ENCODE measurements around the gene SLC26A6. TPM values are rescaled to one million over a fixed set of nuclear protein-coding genes. Genes with fewer than 3 reads are reported as not detected.

SLC26A6 gene
- total and polyA plus RNA-seq, 2 of the 13 experiments (the other 11 are each of a cell fraction or from before 2014, with no cell fraction given): 40.7 to 184 TPM

- TF ChIP-seq CCDC6 (CRISPR knock-in tag; IDR thresholded peaks at IDR 0.05) (no peak), ZNF839 (CRISPR knock-in tag; IDR thresholded peaks at IDR 0.05; ENCODE audit: borderline replicate concordance) (no peak), SIX4 (CRISPR knock-in tag; IDR thresholded peaks at IDR 0.05) (no peak), IRX3 (CRISPR knock-in tag; IDR thresholded peaks at IDR 0.05; ENCODE audit: borderline replicate concordance, low read depth) (no peak), RFX1 (IDR thresholded peaks at IDR 0.05) (no peak), SP4 (CRISPR knock-in tag; IDR thresholded peaks at IDR 0.05) (no peak), POLR2AphosphoS5 (IDR thresholded peaks at IDR 0.05; ENCODE audit: low read depth, low read length) (no peak), ZNF264 (CRISPR knock-in tag; IDR thresholded peaks at IDR 0.05) (no peak), E2F5 (CRISPR knock-in tag; conservative IDR thresholded peaks at IDR 0.05) (no peak)
These were observed 50.4 kb downstream of the SLC26A6 start (continued) for GRCh38 chr3:48584836-48585235.

- ATAC-seq (peak; percentile 61), DNase-seq (ENCODE audit: low spot score) (peak; percentile 36), FAIRE-seq (no peak)
- Histone ChIP-seq H3K9ac (ENCODE audit: insufficient read depth, low read depth, low read length) (no peak overlapping the region), H4K20me1 (ENCODE audit: insufficient read depth, low read length) (no peaks in the 10 kb centered on the region), H3K4me1 (ENCODE audit: insufficient read depth, low read length) (peaks cover 15% of the 10 kb centered on the region), H3K36me3 (replicated peaks in 1 of 2; ENCODE audit: control insufficient read depth in 1 of 2, insufficient read depth in 2 of 2, low read length in 2 of 2) (no peaks in the 10 kb centered on the region; a peak in 1 of 5 replicates), H2AFZ (ENCODE audit: low read length) (no peak overlapping the region), H3K4me3 (replicated peaks in 1 of 3; ENCODE audit: insufficient read depth in 1 of 3, low read depth in 2 of 3, low read length in 3 of 3) (no peak overlapping the region), H3K9me3 (ENCODE audit: low read length) (no peaks in the 10 kb centered on the region), H3K4me2 (ENCODE audit: low read depth, low read length) (peak overlapping the region; percentile 35; the same call in 1 of the 2 replicates), H3K27me3 (ENCODE audit: control insufficient read depth in 1 of 2, insufficient read depth in 2 of 2, low read length in 2 of 2) (no peaks in the 10 kb centered on the region), H3K27ac (ENCODE audit: extremely low read length, insufficient read depth, low read length) (no peak overlapping the region), H3K79me2 (ENCODE audit: insufficient read depth, low read length) (no peaks in the 10 kb centered on the region)
- 50% methylated on average over 10 of the region's 14 CpGs for WGBS (ENCODE audit: low lambda C conversion rate)
- no TSS peak for BruUV-seq (replicated peaks)
- ChIA-PET CTCF (ENCODE audit: low intra/inter-chr PET ratio, low total read pairs) (no interaction called here), POLR2A (interaction anchor here (0.6 kb wide), 1 partner anchor 25 kb away, joined by 3 read pairs; no protein-coding TSS in a partner anchor)
- in situ Hi-C loops (cut with HindIII; ENCODE audit: extremely low pct_ligation_motif_present, low pct_unique_long_range_greater_than_20kb) (no loop called here), intact Hi-C loops (cut with micrococcal nuclease; ENCODE audit: unreplicated experiment) (no loop called here)
- no peak for TF ChIP-seq TERF1 (CRISPR knock-in tag; IDR thresholded peaks at IDR 0.05)
- 0 out of 2 replicates have a peak, but pooled peaks have one; percentile 28 for TF ChIP-seq ZBTB33 (CRISPR knock-in tag; IDR thresholded peaks at IDR 0.05)
- TF ChIP-seq CTCF (CRISPR knock-in tag; IDR thresholded peaks at IDR 0.05): peak; percentile 29; the same call in 1 of the 2 replicates
- no peak for TF ChIP-seq KMT2B (CRISPR knock-in tag; IDR thresholded peaks at IDR 0.05)
- no peak for TF ChIP-seq GATA4 (IDR thresholded peaks at IDR 0.05; ENCODE audit: borderline replicate concordance, low read depth)
- TF ChIP-seq CENPT (CRISPR knock-in tag; IDR thresholded peaks at IDR 0.05; ENCODE audit: low read depth): no peak
- TF ChIP-seq NR2F6 (IDR thresholded peaks at IDR 0.05): 0 out of 2 replicates have a peak, but pooled peaks have one; percentile 28
- TF ChIP-seq NR2F6 (CRISPR knock-in tag; IDR thresholded peaks at IDR 0.05): no peak
- TF ChIP-seq SP5 (CRISPR knock-in tag; IDR thresholded peaks at IDR 0.05; ENCODE audit: borderline replicate concordance, low read depth): 0 out of 2 replicates have a peak, but pooled peaks have one; percentile 32
- peak; percentile 35; the same call in 1 of the 2 replicates for TF ChIP-seq SAP130 (CRISPR knock-in tag; IDR thresholded peaks at IDR 0.05; ENCODE audit: low read depth)
These were observed 53.4 kb downstream of the SLC26A6 start for GRCh38 chr3:48581621-48582481.

Measured in HepG2 (cell line).